HepG2 (cell line): ENCODE measurements around the gene STUB1. TPM values are rescaled to one million over a fixed set of nuclear protein-coding genes. Genes with fewer than 3 reads are reported as not detected.
A peak's percentile ranks its signal among the peaks of the same experiment; 100 is the strongest.

Source experiments
- ASH2L ChIP-seq: fragments of 300-600, 200-600 bp; sonication (generic); IDR thresholded peaks from 2 replicates; pipeline ENCODE4 v1.7.0; 2017; ENCODE audit warnings: low read depth, mild to moderate bottlenecking, moderate library complexity, mixed read lengths, low read length; ENCODE audit not compliant: insufficient read length
- CHD4 ChIP-seq: fragments of 200-600 bp; sonication (generic); IDR thresholded peaks from 2 replicates; pipeline ENCODE4 v1.7.0; 2017; ENCODE audit warnings: mild to moderate bottlenecking, low read length, borderline replicate concordance
- CREM ChIP-seq, 2 experiments: sonication (generic) in 1 of 2; formaldehyde crosslinking in 1 of 2; IDR thresholded peaks; 2 replicates each; pipeline versions ENCODE4 v1.4.0 to v1.6.1; 2016 to 2020; ENCODE audit warnings: antibody characterized with exemption in 1 of 2, mild to moderate bottlenecking in 1 of 2, missing genetic modification reagents in 1 of 2
- DMAP1 ChIP-seq: IDR thresholded peaks from 2 replicates; pipeline ENCODE4 v1.6.1; 2016
- ETV5 ChIP-seq: IDR thresholded peaks from 2 replicates; pipeline ENCODE4 v1.6.1; 2018; ENCODE audit warnings: missing biosample characterization, missing genetic modification reagents, inconsistent platforms, borderline replicate concordance
- FOXA1 ChIP-seq, 2 experiments: fragments of 450-650 bp in 1 of 2; sonication (generic) in 1 of 2; formaldehyde crosslinking in 1 of 2; IDR thresholded peaks; 2 replicates each; pipeline versions ENCODE4 v1.4.0 to v1.6.1; 2016 to 2020; ENCODE audit warnings: missing genetic modification reagents in 1 of 2
- GABPA ChIP-seq, 2 experiments: IDR thresholded peaks; 2 replicates each; pipeline ENCODE4 v1.6.1; 2011 to 2016; ENCODE audit warnings: low read depth in 2 of 2, low read length in 1 of 2, missing biosample characterization in 1 of 2, missing genetic modification characterization in 1 of 2
- GABPB1 ChIP-seq: IDR thresholded peaks from 2 replicates; pipeline ENCODE4 v1.6.1; 2016; ENCODE audit warnings: mild to moderate bottlenecking, missing genetic modification reagents, moderate library complexity, missing compliant biosample characterization
- HOXA3 ChIP-seq: sonication (generic); formaldehyde crosslinking; IDR thresholded peaks from 2 replicates; pipeline ENCODE4 v1.5.0; 2020; ENCODE audit warnings: missing genetic modification reagents
- KAT2B ChIP-seq: fragments of 150-350 bp; IDR thresholded peaks from 2 replicates; pipeline ENCODE4 v1.6.1; 2014; ENCODE audit warnings: low read depth, low read length, borderline replicate concordance
- KAT7 ChIP-seq: IDR thresholded peaks from 2 replicates; pipeline ENCODE4 v1.6.1; 2018; ENCODE audit warnings: borderline replicate concordance, missing compliant biosample characterization
- KDM3A ChIP-seq: IDR thresholded peaks from 2 replicates; pipeline ENCODE4 v1.6.1; 2018; ENCODE audit warnings: low read depth, missing compliant biosample characterization
- KDM5A ChIP-seq: fragments of 200-600 bp; sonication (generic); IDR thresholded peaks from 2 replicates; pipeline ENCODE4 v1.7.0; 2018; ENCODE audit warnings: antibody characterized with exemption, mild to moderate bottlenecking, low read length, borderline replicate concordance
- KLF13 ChIP-seq: sonication (generic); formaldehyde crosslinking; IDR thresholded peaks from 2 replicates; pipeline ENCODE4 v1.4.0; 2020; ENCODE audit warnings: mild to moderate bottlenecking, missing genetic modification reagents
- MAZ ChIP-seq, 2 experiments: sonication (generic) in 1 of 2; formaldehyde crosslinking in 1 of 2; IDR thresholded peaks; 2 replicates each; pipeline versions ENCODE4 v1.5.0 to v1.6.1; 2012 to 2020; ENCODE audit warnings: low read depth in 2 of 2, mild to moderate bottlenecking in 2 of 2, borderline replicate concordance in 1 of 2, improper control_type of control experiment in 1 of 2, low read length in 1 of 2, missing genetic modification reagents in 1 of 2, moderate library complexity in 1 of 2
- PTBP1 ChIP-seq: fragments of 200-400 bp; formaldehyde crosslinking; IDR thresholded peaks from 2 replicates; pipeline ENCODE4 v1.6.1; 2018; ENCODE audit warnings: low read length, low read depth; ENCODE audit not compliant: poor library complexity, severe bottlenecking
- RXRA ChIP-seq: sonication (generic); formaldehyde crosslinking; IDR thresholded peaks from 2 replicates; pipeline ENCODE4 v1.5.1; 2020; ENCODE audit warnings: missing genetic modification reagents
- SNRNP70 ChIP-seq: fragments of 200-400 bp; formaldehyde crosslinking; IDR thresholded peaks from 2 replicates; pipeline ENCODE4 v1.6.1; 2017; ENCODE audit warnings: mild to moderate bottlenecking, low read depth, low read length, moderate library complexity
- SRSF1 ChIP-seq: fragments of 200-400 bp; formaldehyde crosslinking; optimal IDR thresholded peaks from 2 replicates; pipeline ENCODE3; 2017; ENCODE audit warnings: mild to moderate bottlenecking, low read depth, low read length, moderate library complexity
- TARDBP ChIP-seq: sonication (generic); formaldehyde crosslinking; IDR thresholded peaks from 2 replicates; pipeline ENCODE4 v1.8.0; 2022; ENCODE audit warnings: mild to moderate bottlenecking, missing genetic modification reagents
- U2AF2 ChIP-seq: fragments of 200-400 bp; formaldehyde crosslinking; IDR thresholded peaks from 2 replicates; pipeline ENCODE4 v1.6.1; 2017; ENCODE audit warnings: low read depth, mild to moderate bottlenecking, low read length
- ZNF224 ChIP-seq: sonication (generic); formaldehyde crosslinking; IDR thresholded peaks from 2 replicates; pipeline ENCODE4 v1.5.0; 2020; ENCODE audit warnings: mild to moderate bottlenecking, missing genetic modification reagents
- ZNF263 ChIP-seq: sonication (generic); formaldehyde crosslinking; IDR thresholded peaks from 2 replicates; pipeline ENCODE4 v1.4.0; 2020; ENCODE audit warnings: missing genetic modification reagents
- ZNF367 ChIP-seq: sonication (generic); formaldehyde crosslinking; IDR thresholded peaks from 2 replicates; pipeline ENCODE4 v1.4.0; 2020; ENCODE audit warnings: missing genetic modification reagents, borderline replicate concordance
- ZNF383 ChIP-seq: sonication (generic); formaldehyde crosslinking; IDR thresholded peaks from 2 replicates; pipeline ENCODE4 v1.4.0; 2020; ENCODE audit warnings: missing genetic modification reagents, mild to moderate bottlenecking, borderline replicate concordance
- ZNF543 ChIP-seq: sonication (generic); formaldehyde crosslinking; IDR thresholded peaks from 2 replicates; pipeline ENCODE4 v1.4.0; 2020; ENCODE audit warnings: mild to moderate bottlenecking, missing genetic modification reagents
- ZNF816 ChIP-seq: sonication (generic); formaldehyde crosslinking; IDR thresholded peaks from 2 replicates; pipeline ENCODE4 v1.8.0; 2022; ENCODE audit warnings: missing genetic modification reagents, mild to moderate bottlenecking, borderline replicate concordance
- polyA plus RNA-seq, 8 experiments: library from polyadenylated mRNA; depleted of rRNA in 3 of 8; stranded (reverse) in 7 of 8; unstranded in 1 of 8; fragments of >200 nt; fragmentation: Illumina TruSeq in 4 of 8; extraction: Trizol in 4 of 8; gene quantifications; 2 replicates each; pipeline versions ENCODE4 v1.2.1 to v1.2.3, GENCODE V29; 2011 to 2016; ENCODE audit warnings: low read depth in 4 of 8, missing spikeins in 1 of 8, mixed read lengths in 1 of 8; ENCODE audit not compliant: insufficient read depth in 1 of 8
- total RNA-seq, 5 experiments: library from RNA; depleted of rRNA; stranded (reverse); fragments of >200 nt; fragmentation: Illumina TruSeq; extraction: Trizol; gene quantifications; 2 replicates each; pipeline ENCODE4 v1.2.3, GENCODE V29; 2016; ENCODE audit warnings: low read depth in 1 of 5
- TF ChIP-seq, protein P1 (sequence below): sonication (generic); formaldehyde crosslinking; IDR thresholded peaks from 2 replicates; pipeline ENCODE4 v1.5.0; 2020; ENCODE audit warnings: missing genetic modification reagents, mild to moderate bottlenecking, borderline replicate concordance

Gene STUB1
- total and polyA plus RNA-seq, 2 of the 13 experiments (the other 11 are each of a cell fraction or from before 2014, with no cell fraction given), result 52.9 to 78.2 TPM

DNA sequence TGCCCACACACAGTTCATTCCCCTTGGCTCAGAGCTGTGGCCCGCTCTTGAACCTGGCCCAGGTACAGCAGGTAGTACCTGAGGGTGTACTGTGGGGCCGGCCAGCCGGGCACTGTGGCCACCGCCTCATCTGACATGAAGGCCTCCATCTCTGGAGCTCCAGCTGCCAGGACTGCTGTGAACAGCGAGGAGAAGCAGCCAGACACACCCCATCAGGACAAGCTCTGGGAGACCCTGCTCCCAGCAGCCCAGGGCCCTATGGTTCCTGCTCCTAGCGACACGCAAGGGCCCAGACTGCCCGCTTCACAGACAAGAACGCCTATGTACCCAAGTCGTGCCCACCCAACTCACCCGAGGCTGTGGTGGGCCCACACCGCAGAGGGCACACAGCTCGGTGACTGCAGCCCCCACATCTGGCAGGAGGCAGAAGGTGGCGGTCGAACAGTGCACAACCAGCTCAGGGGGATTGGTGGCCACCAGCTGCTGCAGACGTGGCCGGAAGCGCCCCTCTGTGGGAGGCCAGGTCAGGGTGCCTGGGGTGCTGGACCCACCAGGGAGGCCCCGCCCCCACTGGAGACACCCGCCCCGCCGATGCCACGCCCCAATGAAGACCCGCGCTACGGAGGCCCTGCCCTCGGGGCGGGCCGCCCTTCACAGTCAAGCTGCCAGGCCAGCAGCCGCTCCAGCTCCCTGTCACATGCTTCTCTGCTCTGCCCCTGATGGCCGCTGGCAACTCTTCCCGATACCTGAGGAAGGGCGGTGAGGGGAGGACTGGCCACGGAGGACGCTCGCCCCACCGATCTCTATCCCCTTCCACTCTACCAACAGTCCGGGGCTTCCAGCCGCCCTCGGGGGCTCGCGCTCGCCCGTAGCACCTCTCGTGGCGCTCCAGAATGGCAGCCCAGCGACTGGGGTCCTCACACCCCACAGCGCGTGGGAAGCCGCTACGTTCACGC lies 1.1 kb upstream of the STUB1 start (continued):
- TF ChIP-seq FOXA1 (IDR thresholded peaks at IDR 0.05) (no peak), FOXA1 (CRISPR knock-in tag; IDR thresholded peaks at IDR 0.05) (peak; percentile 34; the same call in 1 of the 2 replicates), ZNF543 (CRISPR knock-in tag) (peak; percentile 31; the same call in 1 of the 2 replicates), ZNF224 (CRISPR knock-in tag) (peak; percentile 42; the same call in 1 of the 2 replicates), SRSF1 (peak; percentile 15), SNRNP70 (no peak), DMAP1 (CRISPR knock-in tag) (peak; percentile 77), RXRA (CRISPR knock-in tag) (peak; percentile 52; the same call in 1 of the 2 replicates), PTBP1 (peak; percentile 68), ASH2L (peak; percentile 27), ZNF816 (CRISPR knock-in tag) (no peak), HOXA3 (CRISPR knock-in tag) (peak; percentile 57; the same call in 1 of the 2 replicates), ZNF383 (no peak), KAT2B (no peak), GABPA (IDR thresholded peaks at IDR 0.05; ENCODE audit: low read depth, low read length) (0 out of 2 replicates have a peak, but pooled peaks have one; percentile 27), GABPA (CRISPR knock-in tag; IDR thresholded peaks at IDR 0.05; ENCODE audit: low read depth) (peak; percentile 80), KDM3A (CRISPR knock-in tag) (0 out of 2 replicates have a peak, but pooled peaks have one; percentile 22), KDM5A (peak; percentile 58; the same call in 1 of the 2 replicates), KAT7 (CRISPR knock-in tag) (0 out of 2 replicates have a peak, but pooled peaks have one; percentile 44), U2AF2 (no peak), TARDBP (CRISPR knock-in tag) (peak; percentile 66; the same call in 1 of the 2 replicates), KLF13 (no peak), MAZ (IDR thresholded peaks at IDR 0.05; ENCODE audit: borderline replicate concordance, low read depth, low read length) (no peak), MAZ (CRISPR knock-in tag; IDR thresholded peaks at IDR 0.05; ENCODE audit: low read depth) (peak; percentile 65), CREM (IDR thresholded peaks at IDR 0.05) (no peak), CREM (CRISPR knock-in tag; IDR thresholded peaks at IDR 0.05) (no peak), GABPB1 (CRISPR knock-in tag) (peak; percentile 82), ZNF367 (CRISPR knock-in tag) (no peak), CHD4 (peak; percentile 57; the same call in 1 of the 2 replicates), ETV5 (peak; percentile 76; the same call in 1 of the 2 replicates), ZNF263 (CRISPR knock-in tag) (peak; percentile 58)
- TF ChIP-seq, protein P1, sequence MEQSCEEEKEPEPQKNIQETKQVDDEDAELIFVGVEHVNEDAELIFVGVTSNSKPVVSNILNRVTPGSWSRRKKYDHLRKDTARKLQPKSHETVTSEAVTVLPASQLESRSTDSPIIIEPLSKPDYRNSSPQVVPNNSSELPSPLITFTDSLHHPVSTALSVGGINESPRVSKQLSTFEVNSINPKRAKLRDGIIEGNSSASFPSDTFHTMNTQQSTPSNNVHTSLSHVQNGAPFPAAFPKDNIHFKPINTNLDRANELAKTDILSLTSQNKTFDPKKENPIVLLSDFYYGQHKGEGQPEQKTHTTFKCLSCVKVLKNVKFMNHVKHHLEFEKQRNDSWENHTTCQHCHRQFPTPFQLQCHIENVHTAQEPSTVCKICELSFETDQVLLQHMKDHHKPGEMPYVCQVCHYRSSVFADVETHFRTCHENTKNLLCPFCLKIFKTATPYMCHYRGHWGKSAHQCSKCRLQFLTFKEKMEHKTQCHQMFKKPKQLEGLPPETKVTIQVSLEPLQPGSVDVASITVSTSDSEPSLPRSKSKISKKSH (CRISPR knock-in tag), result peak; percentile 71
